HCT116 (cell line): ENCODE data around the gene ITSN1.

ENCODE experiments used
- MAX ChIP-seq: IDR thresholded peaks from 2 replicates; pipeline ENCODE4 v1.6.1; 2012
- POLR2AphosphoS5 ChIP-seq: IDR thresholded peaks from 2 replicates; pipeline ENCODE4 v1.6.1; 2011; ENCODE audit warnings: mild to moderate bottlenecking, low read depth, low read length, moderate library complexity
- SP1 ChIP-seq: IDR thresholded peaks from 2 replicates; pipeline ENCODE4 v1.6.1; 2012; ENCODE audit warnings: low read depth
- TF ChIP-seq, protein P1 (sequence below), 3 experiments: fragments of 200-600 bp in 1 of 3; sonication (generic) in 1 of 3; IDR thresholded peaks in 2 of 3; conservative IDR thresholded peaks in 1 of 3; 2 replicates each; pipeline ENCODE4 v1.5.1; 2012 to 2017; ENCODE audit warnings: low read depth in 2 of 3, low read length in 2 of 3, antibody characterized with exemption in 1 of 3, borderline replicate concordance in 1 of 3, control low read depth in 1 of 3, mild to moderate bottlenecking in 1 of 3, mixed read lengths in 1 of 3, mixed run types in 1 of 3, moderate library complexity in 1 of 3; ENCODE audit not compliant: insufficient read depth in 1 of 3

GRCh38 chr21:33914188-33914587 lies 271.9 kb downstream of the ITSN1 start:
- TF ChIP-seq, protein P1, sequence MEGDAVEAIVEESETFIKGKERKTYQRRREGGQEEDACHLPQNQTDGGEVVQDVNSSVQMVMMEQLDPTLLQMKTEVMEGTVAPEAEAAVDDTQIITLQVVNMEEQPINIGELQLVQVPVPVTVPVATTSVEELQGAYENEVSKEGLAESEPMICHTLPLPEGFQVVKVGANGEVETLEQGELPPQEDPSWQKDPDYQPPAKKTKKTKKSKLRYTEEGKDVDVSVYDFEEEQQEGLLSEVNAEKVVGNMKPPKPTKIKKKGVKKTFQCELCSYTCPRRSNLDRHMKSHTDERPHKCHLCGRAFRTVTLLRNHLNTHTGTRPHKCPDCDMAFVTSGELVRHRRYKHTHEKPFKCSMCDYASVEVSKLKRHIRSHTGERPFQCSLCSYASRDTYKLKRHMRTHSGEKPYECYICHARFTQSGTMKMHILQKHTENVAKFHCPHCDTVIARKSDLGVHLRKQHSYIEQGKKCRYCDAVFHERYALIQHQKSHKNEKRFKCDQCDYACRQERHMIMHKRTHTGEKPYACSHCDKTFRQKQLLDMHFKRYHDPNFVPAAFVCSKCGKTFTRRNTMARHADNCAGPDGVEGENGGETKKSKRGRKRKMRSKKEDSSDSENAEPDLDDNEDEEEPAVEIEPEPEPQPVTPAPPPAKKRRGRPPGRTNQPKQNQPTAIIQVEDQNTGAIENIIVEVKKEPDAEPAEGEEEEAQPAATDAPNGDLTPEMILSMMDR (IDR thresholded peaks at IDR 0.05 in 2 of 3, conservative IDR thresholded peaks at IDR 0.05 in 1 of 3; ENCODE audit: borderline replicate concordance in 1 of 3, insufficient read depth in 1 of 3, low read depth in 2 of 3, low read length in 2 of 3) = no peak
- TF ChIP-seq SP1 = no peak
- no peak for TF ChIP-seq POLR2AphosphoS5
- no peak for TF ChIP-seq MAX
